Measurements from ENCODE around the gene HERPUD1.

Gene HERPUD1

GRCh38 chr16:56911771-56912571, 20.0 kb upstream of the HERPUD1 start:
- H3K27ac ChIP-seq (replicated peaks): no peak overlapping the region
- no peaks in the 10 kb centered on the region for H3K27me3 ChIP-seq (ENCODE audit: insufficient read depth, poor library complexity, severe bottlenecking)
- H3K4me3 ChIP-seq (replicated peaks; ENCODE audit: insufficient read depth, low read length): no peak overlapping the region
- peak; percentile 4 to 47 for DNase-seq (ENCODE audit: low read depth in 1 of 2, low spot score in 1 of 2)
- TF ChIP-seq POLR2AphosphoS5 (IDR thresholded peaks at IDR 0.05; ENCODE audit: low read depth) (no peak), SPI1 (IDR thresholded peaks at IDR 0.05; ENCODE audit: borderline replicate concordance, low read depth) (0 out of 2 replicates have a peak, but pooled peaks have one; percentile 34), GABPA (IDR thresholded peaks at IDR 0.05; ENCODE audit: low read depth) (no peak), REST (IDR thresholded peaks at IDR 0.05; ENCODE audit: insufficient replicate concordance, low read depth) (no peak), CTCF (IDR thresholded peaks at IDR 0.05; ENCODE audit: insufficient read depth, low read length) (no peak)

GRCh38 chr16:56912746-56913708, 18.9 kb upstream of the HERPUD1 start:
- TF ChIP-seq POLR2AphosphoS5 (IDR thresholded peaks at IDR 0.05; ENCODE audit: low read depth) (no peak), GABPA (IDR thresholded peaks at IDR 0.05; ENCODE audit: low read depth) (no peak), SPI1 (IDR thresholded peaks at IDR 0.05; ENCODE audit: borderline replicate concordance, low read depth) (peak; percentile 71; the same call in 1 of the 2 replicates)
- peak in 1 of 2 experiments; percentile 5 for DNase-seq (ENCODE audit: low read depth in 1 of 2, low spot score in 1 of 2)
- no peaks in the 10 kb centered on the region for H3K27me3 ChIP-seq (ENCODE audit: insufficient read depth, poor library complexity, severe bottlenecking)
- H3K27ac ChIP-seq (replicated peaks): no peak overlapping the region
- H3K4me3 ChIP-seq (replicated peaks; ENCODE audit: insufficient read depth, low read length): no peak overlapping the region

GRCh38 chr16:56914896-56915295, 17.0 kb upstream of the HERPUD1 start:
- TF ChIP-seq REST (IDR thresholded peaks at IDR 0.05; ENCODE audit: insufficient replicate concordance, low read depth): no peak
- TF ChIP-seq SPI1 (IDR thresholded peaks at IDR 0.05; ENCODE audit: borderline replicate concordance, low read depth): no peak
- Histone ChIP-seq H3K27me3 (ENCODE audit: insufficient read depth, poor library complexity, severe bottlenecking) (no peaks in the 10 kb centered on the region), H3K27ac (replicated peaks) (no peak overlapping the region), H3K4me3 (replicated peaks; ENCODE audit: insufficient read depth, low read length) (no peak overlapping the region)
- no peak for DNase-seq (ENCODE audit: low read depth in 1 of 2, low spot score in 1 of 2)

- no peak for DNase-seq (ENCODE audit: low read depth in 1 of 2, low spot score in 1 of 2)
- peaks cover 2% of the 10 kb centered on the region for H3K27me3 ChIP-seq (ENCODE audit: insufficient read depth, poor library complexity, severe bottlenecking)
- H3K27ac ChIP-seq (replicated peaks): no peak overlapping the region
Measured at GRCh38 chr16:56915336-56916119, 16.4 kb upstream of the HERPUD1 start.

More at GRCh38 chr16:56915336-56916119, 16.4 kb upstream of the HERPUD1 start:
- no peak overlapping the region for H3K4me3 ChIP-seq (replicated peaks; ENCODE audit: insufficient read depth, low read length)
- TF ChIP-seq SPI1 (IDR thresholded peaks at IDR 0.05; ENCODE audit: borderline replicate concordance, low read depth) (no peak), GABPA (IDR thresholded peaks at IDR 0.05; ENCODE audit: low read depth) (no peak), REST (IDR thresholded peaks at IDR 0.05; ENCODE audit: insufficient replicate concordance, low read depth) (no peak), CTCF (IDR thresholded peaks at IDR 0.05; ENCODE audit: insufficient read depth, low read length) (no peak), POLR2AphosphoS5 (IDR thresholded peaks at IDR 0.05; ENCODE audit: low read depth) (no peak)

All from HL-60 (cell line).